ENCODE measurements around the gene AGTPBP1. TPM values are rescaled to one million over a fixed set of nuclear protein-coding genes. Genes with fewer than 3 reads are reported as not detected.

The AGTPBP1 gene
- total RNA-seq, 2 experiments from 2014 or later: 24.2 to 37.2 TPM

- intact Hi-C loops (cut with micrococcal nuclease; ENCODE audit: unreplicated experiment): no loop called here
- no peak for TF ChIP-seq EZH2phosphoT487 (IDR thresholded peaks at IDR 0.05; ENCODE audit: borderline replicate concordance, low read depth, low read length)
- TF ChIP-seq CTCF (conservative IDR thresholded peaks at IDR 0.05; ENCODE audit: low read length): no peak
- Histone ChIP-seq H3K4me2 (ENCODE audit: low read length) (no peak overlapping the region), H3K4me3 (ENCODE audit: low read depth, low read length, poor library complexity, severe bottlenecking) (no peak overlapping the region), H2AFZ (ENCODE audit: low read length) (no peak overlapping the region), H3K27ac (ENCODE audit: low read depth, low read length, poor library complexity, severe bottlenecking) (no peak overlapping the region), H3K9me2 (ENCODE audit: insufficient read depth, low read length) (no peaks in the 10 kb centered on the region), H3K9me3 (ENCODE audit: low read length) (no peaks in the 10 kb centered on the region), H3K79me2 (ENCODE audit: insufficient read depth, low read depth, low read length) (no peaks in the 10 kb centered on the region), H3K4me1 (ENCODE audit: insufficient read depth, low read length, poor library complexity, severe bottlenecking) (peaks cover 12% of the 10 kb centered on the region), H4K20me1 (ENCODE audit: insufficient read depth, low read length) (no peaks in the 10 kb centered on the region), H3K36me3 (ENCODE audit: insufficient read depth, low read length) (peaks cover 3% of the 10 kb centered on the region)
- no TSS peak for BruUV-seq (replicated peaks)
- POLR2A ChIA-PET: no interaction called here
- no peak for DNase-seq (ENCODE audit: low spot score)
- CTCF ChIA-PET (ENCODE audit: unreplicated experiment): no interaction called here
Observed at GRCh38 chr9:85605905-85606304, 135.8 kb downstream of the AGTPBP1 start.

GRCh38 chr9:85603936-85604335 is 137.8 kb downstream of the AGTPBP1 start:
- Histone ChIP-seq H3K27ac (ENCODE audit: low read depth, low read length, poor library complexity, severe bottlenecking) (no peak overlapping the region), H4K20me1 (ENCODE audit: insufficient read depth, low read length) (peaks cover 3% of the 10 kb centered on the region; the same call in 1 of the 2 replicates), H3K4me2 (ENCODE audit: low read length) (no peak overlapping the region), H3K4me1 (ENCODE audit: insufficient read depth, low read length, poor library complexity, severe bottlenecking) (no peaks in the 10 kb centered on the region), H3K4me3 (ENCODE audit: low read depth, low read length, poor library complexity, severe bottlenecking) (no peak overlapping the region), H3K9me3 (ENCODE audit: low read length) (no peaks in the 10 kb centered on the region), H2AFZ (ENCODE audit: low read length) (no peak overlapping the region), H3K36me3 (ENCODE audit: insufficient read depth, low read length) (peaks cover 3% of the 10 kb centered on the region), H3K9me2 (ENCODE audit: insufficient read depth, low read length) (no peaks in the 10 kb centered on the region), H3K79me2 (ENCODE audit: insufficient read depth, low read depth, low read length) (no peaks in the 10 kb centered on the region)
- BruUV-seq (replicated peaks): no TSS peak
- ChIA-PET POLR2A (no interaction called here), CTCF (ENCODE audit: unreplicated experiment) (no interaction called here)
- no peak for DNase-seq (ENCODE audit: low spot score)
- TF ChIP-seq CTCF (conservative IDR thresholded peaks at IDR 0.05; ENCODE audit: low read length) (no peak), EZH2phosphoT487 (IDR thresholded peaks at IDR 0.05; ENCODE audit: borderline replicate concordance, low read depth, low read length) (no peak)
- intact Hi-C loops (cut with micrococcal nuclease; ENCODE audit: unreplicated experiment): no loop called here

- no peak overlapping the region for H2AFZ ChIP-seq (ENCODE audit: low read length)
- no peak for DNase-seq (ENCODE audit: low spot score)
- no peak overlapping the region for H3K4me3 ChIP-seq (ENCODE audit: low read depth, low read length, poor library complexity, severe bottlenecking)
- intact Hi-C loops (cut with micrococcal nuclease; ENCODE audit: unreplicated experiment): no loop called here
- no TSS peak for BruUV-seq (replicated peaks)
- no peaks in the 10 kb centered on the region for H3K4me1 ChIP-seq (ENCODE audit: insufficient read depth, low read length, poor library complexity, severe bottlenecking)
- POLR2A ChIA-PET: no interaction called here
- H4K20me1 ChIP-seq (ENCODE audit: insufficient read depth, low read length): peaks cover 3% of the 10 kb centered on the region; the same call in 1 of the 2 replicates
- H3K79me2 ChIP-seq (ENCODE audit: insufficient read depth, low read depth, low read length): no peaks in the 10 kb centered on the region
- CTCF ChIA-PET (ENCODE audit: unreplicated experiment): no interaction called here
- TF ChIP-seq EZH2phosphoT487 (IDR thresholded peaks at IDR 0.05; ENCODE audit: borderline replicate concordance, low read depth, low read length) (no peak), CTCF (conservative IDR thresholded peaks at IDR 0.05; ENCODE audit: low read length) (no peak)
- no peaks in the 10 kb centered on the region for H3K9me2 ChIP-seq (ENCODE audit: insufficient read depth, low read length)
- no peak overlapping the region for H3K4me2 ChIP-seq (ENCODE audit: low read length)
- H3K27ac ChIP-seq (ENCODE audit: low read depth, low read length, poor library complexity, severe bottlenecking): no peak overlapping the region
- H3K9me3 ChIP-seq (ENCODE audit: low read length): no peaks in the 10 kb centered on the region
- H3K36me3 ChIP-seq (ENCODE audit: insufficient read depth, low read length): peaks cover 3% of the 10 kb centered on the region
Observed at GRCh38 chr9:85602742-85603141, 139.0 kb downstream of the AGTPBP1 start.
